A673 (cell line): ENCODE results near the gene ZBTB16. TPM values are rescaled to one million over a fixed set of nuclear protein-coding genes. Genes with fewer than 3 reads are reported as not detected.

Source experiments
- BruUV-seq: library from RNA; stranded (reverse); fragments of 400-500 nt; replicated peaks from 2 replicates; lab custom pipeline; 2021; lab: Mats Ljungman, UMichigan
- CTCF ChIA-PET: fragments of 300-600 bp; sonication (Branson Sonifier 250); formaldehyde crosslinking; loops from one replicate; lab custom pipeline; 2022; ENCODE audit warnings: antibody characterized with exemption; lab: Charles Lee
- POLR2A ChIA-PET: fragments of 300-600 bp; sonication (Branson Sonifier 250); formaldehyde crosslinking; loops from one replicate; lab custom pipeline; 2022; ENCODE audit warnings: antibody characterized with exemption; ENCODE audit not compliant: low non-redundant PET; lab: Charles Lee
- DNase-seq: peaks from one replicate; pipeline ENCODE4 v3.0.0-alpha.2; 2015; ENCODE audit warnings: low spot score
- H3K27ac ChIP-seq: fragments of 200-600 bp; sonication (generic); 2 replicates; pipeline ENCODE4 v1.5.1; 2016; ENCODE audit warnings: mixed run types, low read depth, mild to moderate bottlenecking, mixed read lengths, antibody characterized with exemption, low read length; ENCODE audit not compliant: poor library complexity, severe bottlenecking
- H3K27me3 ChIP-seq: fragments of 200-600 bp; sonication (generic); replicated peaks from 2 replicates; pipeline ENCODE4 v1.6.1; 2017; ENCODE audit warnings: mixed run types, low read depth, mild to moderate bottlenecking, mixed read lengths, antibody characterized with exemption, low read length; ENCODE audit not compliant: insufficient read depth, poor library complexity
- H3K36me3 ChIP-seq: fragments of 200-600 bp; sonication (generic); 2 replicates; pipeline ENCODE4 v1.6.1; 2016; ENCODE audit warnings: mixed run types, mild to moderate bottlenecking, mixed read lengths, antibody characterized with exemption, low read length; ENCODE audit not compliant: insufficient read depth, poor library complexity, severe bottlenecking
- H3K4me1 ChIP-seq: fragments of 200-600 bp; sonication (generic); 2 replicates; pipeline ENCODE4 v1.6.1; 2017; ENCODE audit warnings: mixed run types, mild to moderate bottlenecking, mixed read lengths, antibody characterized with exemption, low read length; ENCODE audit not compliant: insufficient read depth, poor library complexity, severe bottlenecking
- H3K4me3 ChIP-seq: fragments of 200-600 bp; sonication (generic); 2 replicates; pipeline ENCODE4 v1.5.1; 2016; ENCODE audit warnings: low read depth, mixed run types, mild to moderate bottlenecking, mixed read lengths, low read length; ENCODE audit not compliant: poor library complexity, severe bottlenecking
- H3K9me3 ChIP-seq: fragments of 200-600 bp; sonication (generic); 2 replicates; pipeline ENCODE4 v1.6.1; 2016; ENCODE audit warnings: mixed run types, low read depth, mild to moderate bottlenecking, mixed read lengths, antibody characterized with exemption, low read length; ENCODE audit not compliant: poor library complexity, severe bottlenecking
- CTCF ChIP-seq: fragments of 300-800, 200-600 bp; sonication (generic); conservative IDR thresholded peaks from 2 replicates; pipeline ENCODE4 v1.5.1; 2017; ENCODE audit warnings: low read depth, mild to moderate bottlenecking, antibody characterized with exemption, low read length, moderate library complexity, mixed read lengths
- EZH2 ChIP-seq: fragments of 200-600 bp; sonication (generic); IDR thresholded peaks from 2 replicates; pipeline ENCODE4 v1.6.1; 2017; ENCODE audit warnings: borderline replicate concordance, low read depth, mild to moderate bottlenecking, mixed read lengths, antibody characterized with exemption, low read length; ENCODE audit not compliant: poor library complexity, severe bottlenecking
- intact Hi-C: fragments of 100-400 bp; cut with micrococcal nuclease; formaldehyde crosslinking; loops from one replicate; pipeline ENCODE4 v1.10.0; 2022; ENCODE audit not compliant: unreplicated experiment
- total RNA-seq: library from RNA; stranded (reverse); gene quantifications from 2 replicates; pipeline ENCODE4 v1.2.3, GENCODE V29; 2021

The ZBTB16 gene
- total RNA-seq, 1 experiment from 2014 or later = 12.0 TPM

GRCh38 chr11:114297806-114298709 is 238.5 kb downstream of the ZBTB16 start:
- H3K4me1 ChIP-seq = no peaks in the 10 kb centered on the region
- H3K4me3 ChIP-seq = no peak overlapping the region
- no peaks in the 10 kb centered on the region for H3K36me3 ChIP-seq
- H3K9me3 ChIP-seq = no peaks in the 10 kb centered on the region
- intact Hi-C loops = no loop called here
- POLR2A ChIA-PET = no interaction called here
- no peak for DNase-seq
- CTCF ChIA-PET = no interaction called here
- TF ChIP-seq EZH2 (no peak), CTCF (no peak)
- H3K27me3 ChIP-seq = peaks cover 6% of the 10 kb centered on the region
- no peak overlapping the region for H3K27ac ChIP-seq
- no TSS peak for BruUV-seq

GRCh38 chr11:114298710-114299109 is 239.2 kb downstream of the ZBTB16 start:
- DNase-seq = no peak
- no TSS peak for BruUV-seq
- ChIA-PET POLR2A (no interaction called here), CTCF (no interaction called here)
- Histone ChIP-seq H3K27me3 (peaks cover 12% of the 10 kb centered on the region), H3K9me3 (no peaks in the 10 kb centered on the region), H3K27ac (no peak overlapping the region), H3K36me3 (no peaks in the 10 kb centered on the region), H3K4me1 (no peaks in the 10 kb centered on the region), H3K4me3 (no peak overlapping the region)
- intact Hi-C loops = no loop called here
- TF ChIP-seq EZH2 (no peak), CTCF (no peak)

Other genes with a start within 250 kb of the ZBTB16 start
- gene USP28, start 184.1 kb upstream of the ZBTB16 start, total RNA-seq = 23.7 and 37.6 TPM in 2 replicates
- gene HTR3B, start 154.9 kb upstream of the ZBTB16 start, total RNA-seq = not detected in 2 replicates
- not detected in 2 replicates for gene HTR3A, start 84.6 kb upstream of the ZBTB16 start, total RNA-seq
- 0.64 TPM in 1 of 2 replicates, not detected in the other for gene NNMT, start 236.7 kb downstream of the ZBTB16 start, total RNA-seq